Vagina (tissue), 2 donors: ENCODE measurements around the gene CLIC2.

Experiments
- CTCF ChIP-seq, 3 experiments: fragments of 450-650 bp in 2 of 3; fragments of 200-600 bp in 1 of 3; sonication (generic) in 1 of 3; IDR thresholded peaks; one replicate each; pipeline ENCODE4 v1.5.1; 2017 to 2019; ENCODE audit warnings: antibody characterized with exemption in 3 of 3, mild to moderate bottlenecking in 2 of 3, moderate library complexity in 2 of 3
- POLR2A ChIP-seq, 2 donors: fragments of 450-650 bp; IDR thresholded peaks; one replicate each; pipeline ENCODE4 v1.6.1; 2017; ENCODE audit warnings: antibody characterized with exemption in 2 of 2, mild to moderate bottlenecking in 2 of 2, moderate library complexity in 2 of 2

- no peak for TF ChIP-seq POLR2A (IDR thresholded peaks at IDR 0.05)
- no peak for TF ChIP-seq CTCF (IDR thresholded peaks at IDR 0.05)
These were observed 86.9 kb downstream of the CLIC2 start for GRCh38 chrX:155247497-155247896.
